Breast epithelium (tissue), 4 donors: ENCODE measurements around the gene ZNF592. TPM values are rescaled to one million over a fixed set of nuclear protein-coding genes. Genes with fewer than 3 reads are reported as not detected.

Source experiments
- DNase-seq, 2 donors: peaks; one replicate each; pipeline ENCODE4 v3.0.0-alpha.2; 2019; ENCODE audit warnings: low spot score in 2 of 2
- H3K27ac ChIP-seq, 2 donors: fragments of 200-600 bp; sonication (generic) in 1 of 2; one replicate each; pipeline ENCODE4 v1.5.1; 2016 to 2019; ENCODE audit warnings: mild to moderate bottlenecking in 1 of 2
- H3K27me3 ChIP-seq, 2 donors: fragments of 200-600 bp; sonication (generic) in 1 of 2; one replicate each; pipeline versions ENCODE4 v1.5.1 to v1.6.0; 2017 to 2019; ENCODE audit warnings: control low read depth in 1 of 2, mild to moderate bottlenecking in 1 of 2
- H3K36me3 ChIP-seq: fragments of 200-600 bp; one replicate; pipeline ENCODE4 v1.5.1; 2019
- H3K4me1 ChIP-seq, 2 donors: fragments of 200-600 bp; sonication (generic); one replicate each; pipeline ENCODE4 v1.5.1; 2016 to 2019; ENCODE audit warnings: control low read depth in 1 of 2
- H3K4me3 ChIP-seq, 3 donors: fragments of 200-600 bp; sonication (generic); 1 replicate in 2 of 3; 2 replicates in 1 of 3; pipeline ENCODE4 v1.5.1; 2016 to 2019; ENCODE audit warnings: mild to moderate bottlenecking in 3 of 3, moderate library complexity in 2 of 3
- H3K9me3 ChIP-seq, 2 donors: fragments of 200-600 bp; sonication (generic) in 1 of 2; one replicate each; pipeline ENCODE4 v1.5.1; 2016 to 2019; ENCODE audit warnings: control low read depth in 1 of 2
- CTCF ChIP-seq, 3 donors: fragments of 450-650 bp; IDR thresholded peaks; one replicate each; pipeline ENCODE4 v1.5.1; 2016 to 2017; ENCODE audit warnings: antibody characterized with exemption in 3 of 3, mild to moderate bottlenecking in 3 of 3, moderate library complexity in 3 of 3
- POLR2A ChIP-seq: fragments of 450-650 bp; IDR thresholded peaks from one replicate; pipeline ENCODE4 v1.6.1; 2016; ENCODE audit warnings: antibody characterized with exemption, mild to moderate bottlenecking, moderate library complexity
- POLR2AphosphoS5 ChIP-seq, 3 donors: sonication (generic); formaldehyde crosslinking; IDR thresholded peaks; one replicate each; pipeline ENCODE4 v1.6.1; 2017; ENCODE audit warnings: antibody characterized with exemption in 3 of 3
- intact Hi-C: fragments of 100-400 bp; cut with DNase I; formaldehyde crosslinking; loops from one replicate; pipeline ENCODE4 v1.15.1; 2023; ENCODE audit warnings: low total_unique reads
- total RNA-seq, 3 donors: library from RNA; depleted of rRNA; stranded (reverse); fragments of >200 nt; gene quantifications; one replicate each; pipeline ENCODE4 v1.1.0, GENCODE V29; 2016

The ZNF592 gene
- total RNA-seq, 3 donors from 2014 or later, result 14.1 to 18.4 (median 18.2) TPM

GRCh38 chr15:84772467-84772866 lies 24.1 kb downstream of the ZNF592 start:
- DNase-seq, result no peak
- Histone ChIP-seq H3K27ac (no peak overlapping the region), H3K9me3 (no peaks in the 10 kb centered on the region), H3K4me1 (peaks cover 0 to 5% of the 10 kb centered on the region in 2 donors), H3K27me3 (no peaks in the 10 kb centered on the region), H3K4me3 (no peak overlapping the region), H3K36me3 (no peaks in the 10 kb centered on the region)
- TF ChIP-seq POLR2A (no peak), POLR2AphosphoS5 (IDR thresholded peaks at IDR 0.05) (no peak), CTCF (IDR thresholded peaks at IDR 0.05) (no peak)
- intact Hi-C loops, result no loop called here

GRCh38 chr15:84773716-84774115 lies 25.3 kb downstream of the ZNF592 start:
- Histone ChIP-seq H3K36me3 (no peaks in the 10 kb centered on the region), H3K27ac (no peak overlapping the region), H3K4me1 (peaks cover 0 to 5% of the 10 kb centered on the region in 2 donors), H3K9me3 (no peaks in the 10 kb centered on the region), H3K4me3 (no peak overlapping the region), H3K27me3 (no peaks in the 10 kb centered on the region)
- intact Hi-C loops, result no loop called here
- no peak for DNase-seq
- TF ChIP-seq POLR2A (no peak), POLR2AphosphoS5 (IDR thresholded peaks at IDR 0.05) (no peak), CTCF (IDR thresholded peaks at IDR 0.05) (no peak)

GRCh38 chr15:84775867-84776449 lies 27.6 kb downstream of the ZNF592 start:
- H3K27me3 ChIP-seq, result no peaks in the 10 kb centered on the region
- TF ChIP-seq CTCF (IDR thresholded peaks at IDR 0.05), result no peak
- no peak overlapping the region for H3K4me3 ChIP-seq
- peaks cover 0 to 5% of the 10 kb centered on the region in 2 donors for H3K4me1 ChIP-seq
- no peaks in the 10 kb centered on the region for H3K36me3 ChIP-seq
- peak; percentile 53 to 68 for DNase-seq
- H3K9me3 ChIP-seq, result no peaks in the 10 kb centered on the region
- intact Hi-C loops, result no loop called here
- H3K27ac ChIP-seq, result peak overlapping the region; percentile 15 to 48

DNA sequence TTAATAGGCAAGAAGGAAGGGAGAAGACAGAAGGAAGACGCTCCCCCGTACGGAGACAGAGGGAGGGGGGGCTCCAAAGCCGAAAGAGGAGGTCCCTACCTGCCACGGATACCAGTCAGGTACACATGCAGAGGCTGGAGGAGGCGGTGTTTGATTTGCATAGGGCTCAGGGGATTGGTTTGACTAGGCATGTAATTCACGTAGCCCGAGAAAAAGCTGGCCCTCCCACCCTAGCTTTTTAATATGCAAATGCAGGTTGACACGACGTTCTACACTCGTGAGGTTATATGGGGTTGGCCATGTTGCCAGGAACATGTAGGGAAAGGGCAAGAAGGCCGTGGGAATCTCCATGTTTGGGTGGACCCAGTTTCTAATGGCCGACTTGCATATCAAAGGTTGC lies 29.8 kb downstream of the ZNF592 start:
- no peaks in the 10 kb centered on the region for H3K27me3 ChIP-seq
- no peak for DNase-seq
- H3K9me3 ChIP-seq, result no peaks in the 10 kb centered on the region
- TF ChIP-seq POLR2AphosphoS5 (IDR thresholded peaks at IDR 0.05) (no peak), CTCF (IDR thresholded peaks at IDR 0.05) (no peak), POLR2A (no peak)
- H3K4me1 ChIP-seq, result no peaks in the 10 kb centered on the region
- H3K4me3 ChIP-seq, result no peak overlapping the region
- no peak overlapping the region for H3K27ac ChIP-seq
- intact Hi-C loops, result no loop called here
- peaks cover 6% of the 10 kb centered on the region for H3K36me3 ChIP-seq

GRCh38 chr15:84780492-84780891 lies 32.1 kb downstream of the ZNF592 start:
- intact Hi-C loops, result no loop called here

More at GRCh38 chr15:84780492-84780891, 32.1 kb downstream of the ZNF592 start:
- TF ChIP-seq CTCF (IDR thresholded peaks at IDR 0.05), result no peak
- TF ChIP-seq POLR2AphosphoS5 (IDR thresholded peaks at IDR 0.05), result no peak
- TF ChIP-seq POLR2A, result no peak
- no peak overlapping the region for H3K27ac ChIP-seq
- H3K4me1 ChIP-seq, result no peaks in the 10 kb centered on the region
- H3K4me3 ChIP-seq, result no peak overlapping the region
- no peak for DNase-seq
- H3K36me3 ChIP-seq, result peaks cover 17% of the 10 kb centered on the region
- no peaks in the 10 kb centered on the region for H3K9me3 ChIP-seq
- H3K27me3 ChIP-seq, result no peaks in the 10 kb centered on the region
